ENCODE results near the gene VRTN. TPM values are rescaled to one million over a fixed set of nuclear protein-coding genes. Genes with fewer than 3 reads are reported as not detected.
"Not testable (repeated sequence)": the region's sequence is repeated elsewhere in the genome, so short reads cannot be mapped to it uniquely, and the experiment has no call there.

VRTN gene
- total RNA-seq, 1 experiment from 2014 or later = not detected

- H3K36me3 Mint-ChIP-seq (ENCODE audit: insufficient read depth, unreplicated experiment) = no peaks in the 10 kb centered on the region
- DNase-seq (ENCODE audit: unreplicated experiment) = no peak
- no peak for TF ChIP-seq CTCF (IDR thresholded peaks at IDR 0.05; ENCODE audit: unreplicated experiment)
- H3K4me1 Mint-ChIP-seq (ENCODE audit: insufficient read depth, unreplicated experiment) = no peaks in the 10 kb centered on the region
- POLR2A ChIA-PET = interaction anchor here (0.6 kb wide), 1 partner anchor 949 kb away, joined by 3 read pairs; no protein-coding TSS in a partner anchor
- no peaks in the 10 kb centered on the region for H3K9me3 Mint-ChIP-seq (ENCODE audit: unreplicated experiment)
- H3K4me3 Mint-ChIP-seq (ENCODE audit: unreplicated experiment) = no peak overlapping the region
- no TSS peak for BruUV-seq (replicated peaks)
- CTCF ChIA-PET = interaction anchor here (0.8 kb wide), 1 partner anchor 125 kb away, joined by 4 read pairs; no protein-coding TSS in a partner anchor
- intact Hi-C loops (cut with micrococcal nuclease) = no loop called here
- H3K27me3 Mint-ChIP-seq (ENCODE audit: insufficient read depth, unreplicated experiment) = peaks cover 38% of the 10 kb centered on the region
- H3K27ac Mint-ChIP-seq (ENCODE audit: low read depth, unreplicated experiment) = no peak overlapping the region
Measured at GRCh38 chr14:74382231-74382630, 34.0 kb downstream of the VRTN start.

DNA sequence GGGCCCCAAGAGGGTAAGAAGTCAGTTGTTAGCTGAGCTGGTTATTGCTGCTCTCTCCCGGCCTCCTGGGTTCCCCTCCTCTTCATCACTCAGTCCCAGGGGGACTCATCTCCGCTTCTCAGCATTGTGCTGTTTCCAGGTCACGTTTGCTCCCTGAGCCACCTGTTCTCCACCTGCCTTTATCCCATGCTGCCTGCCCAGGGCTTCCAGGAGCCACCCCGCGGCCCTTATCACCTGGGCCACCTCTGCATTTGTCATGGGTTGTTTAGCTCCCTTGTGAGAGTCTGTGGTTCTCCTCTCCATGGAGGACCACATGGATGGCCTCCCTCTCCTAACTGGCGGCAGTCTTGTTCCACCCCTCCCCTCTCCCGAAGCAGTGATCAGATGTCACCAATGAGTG is 41.7 kb downstream of the VRTN start:
- CTCF ChIA-PET = interaction anchor here (0.6 kb wide), 1 partner anchor 89 kb away, joined by 3 read pairs; no protein-coding TSS in a partner anchor
- POLR2A ChIA-PET = no interaction called here

DNA sequence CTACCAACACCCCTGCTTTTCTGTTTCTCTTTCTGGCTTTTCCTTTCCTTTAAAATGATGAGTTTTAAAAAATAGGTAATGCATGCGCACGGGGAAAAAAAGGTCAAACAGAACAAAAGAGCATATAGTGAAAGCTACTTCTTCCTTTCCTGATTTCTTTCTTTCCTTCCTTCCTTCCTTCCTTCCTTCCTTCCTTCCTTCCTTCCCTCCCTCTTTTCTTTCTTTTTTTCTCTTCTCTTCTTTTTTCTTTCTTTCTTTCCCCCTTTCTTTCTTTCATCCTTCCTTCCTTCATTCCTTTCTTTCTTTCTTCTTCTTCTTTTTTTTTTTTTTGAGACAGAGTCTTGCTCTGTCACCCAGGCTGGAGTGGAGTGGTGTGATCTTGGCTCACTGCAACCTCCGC is 42.2 kb downstream of the VRTN start:
- CTCF ChIA-PET = interaction anchor here (0.6 kb wide), 1 partner anchor 88 kb away, joined by 3 read pairs; no protein-coding TSS in a partner anchor
- H3K36me3 Mint-ChIP-seq (ENCODE audit: insufficient read depth, unreplicated experiment); H3K9me3 Mint-ChIP-seq (ENCODE audit: unreplicated experiment); BruUV-seq (replicated peaks); H3K4me3 Mint-ChIP-seq (ENCODE audit: unreplicated experiment); H3K4me1 Mint-ChIP-seq (ENCODE audit: insufficient read depth, unreplicated experiment); intact Hi-C loops (cut with micrococcal nuclease); DNase-seq (ENCODE audit: unreplicated experiment); POLR2A ChIA-PET; H3K27ac Mint-ChIP-seq (ENCODE audit: low read depth, unreplicated experiment): not testable (repeated sequence)
- H3K27me3 Mint-ChIP-seq (ENCODE audit: insufficient read depth, unreplicated experiment) = peaks cover 94% of the 10 kb centered on the region

More for the DNA sequence above, 41.7 kb downstream of the VRTN start:
- Mint-ChIP-seq H3K36me3 (ENCODE audit: insufficient read depth, unreplicated experiment) (no peaks in the 10 kb centered on the region), H3K27me3 (ENCODE audit: insufficient read depth, unreplicated experiment) (peaks cover 92% of the 10 kb centered on the region), H3K9me3 (ENCODE audit: unreplicated experiment) (no peaks in the 10 kb centered on the region), H3K4me3 (ENCODE audit: unreplicated experiment) (no peak overlapping the region), H3K27ac (ENCODE audit: low read depth, unreplicated experiment) (no peak overlapping the region), H3K4me1 (ENCODE audit: insufficient read depth, unreplicated experiment) (no peaks in the 10 kb centered on the region)
- intact Hi-C loops (cut with micrococcal nuclease) = no loop called here
- TF ChIP-seq CTCF (IDR thresholded peaks at IDR 0.05; ENCODE audit: unreplicated experiment) = no peak
- no peak for DNase-seq (ENCODE audit: unreplicated experiment)
- BruUV-seq (replicated peaks) = no TSS peak

- POLR2A ChIA-PET = no interaction called here
Measured at GRCh38 chr14:74391479-74391878, 43.2 kb downstream of the VRTN start.

More at GRCh38 chr14:74391479-74391878, 43.2 kb downstream of the VRTN start:
- intact Hi-C loops (cut with micrococcal nuclease) = no loop called here
- H3K36me3 Mint-ChIP-seq (ENCODE audit: insufficient read depth, unreplicated experiment) = no peaks in the 10 kb centered on the region
- H3K4me1 Mint-ChIP-seq (ENCODE audit: insufficient read depth, unreplicated experiment) = no peaks in the 10 kb centered on the region
- H3K27me3 Mint-ChIP-seq (ENCODE audit: insufficient read depth, unreplicated experiment) = peaks cover 94% of the 10 kb centered on the region
- no TSS peak for BruUV-seq (replicated peaks)
- TF ChIP-seq CTCF (IDR thresholded peaks at IDR 0.05; ENCODE audit: unreplicated experiment) = no peak
- DNase-seq (ENCODE audit: unreplicated experiment) = no peak
- no peaks in the 10 kb centered on the region for H3K9me3 Mint-ChIP-seq (ENCODE audit: unreplicated experiment)
- H3K27ac Mint-ChIP-seq (ENCODE audit: low read depth, unreplicated experiment) = no peak overlapping the region
- CTCF ChIA-PET = no interaction called here
- H3K4me3 Mint-ChIP-seq (ENCODE audit: unreplicated experiment) = no peak overlapping the region
